HepG2 (cell line): ENCODE data around the gene PRSS2. TPM values are rescaled to one million over a fixed set of nuclear protein-coding genes. Genes with fewer than 3 reads are reported as not detected.

Source experiments
- ATAC-seq: fragments of 200-7000 bp; cut with Tn5 transposase; 3 replicates; pipeline ENCODE4 v1.9.1; 2020; ENCODE audit warnings: mild to moderate bottlenecking, moderate library complexity
- BruUV-seq: library from RNA; stranded (reverse); fragments of 400-500 nt; replicated peaks from 2 replicates; lab custom pipeline; 2021; lab: Mats Ljungman, UMichigan
- CTCF ChIA-PET: fragments of 300-600 bp; formaldehyde crosslinking; extraction: SDS; loops from one replicate; lab custom pipeline; 2021; ENCODE audit warnings: low total read pairs, inconsistent platforms, low intra/inter-chr PET ratio; lab: Yijun Ruan, JAX
- POLR2A ChIA-PET: fragments of 350-600 bp; sonication (Branson Sonifier 250); formaldehyde crosslinking; loops from one replicate; lab custom pipeline; 2020; ENCODE audit warnings: antibody characterized with exemption, inconsistent platforms; lab: Yijun Ruan, JAX
- DNase-seq: peaks from one replicate; pipeline ENCODE4 v3.0.0-alpha.2; 2015; ENCODE audit warnings: low spot score
- FAIRE-seq: peaks from 3 replicates; lab custom pipeline; 2011; peaks lifted over from hg19 to GRCh38; lab: Jason Lieb, UNC
- H2AFZ ChIP-seq: one replicate; pipeline ENCODE4 v1.6.1; 2011; ENCODE audit warnings: low read length, inconsistent platforms
- H3K27ac ChIP-seq: fragments of 300-600 bp; 3 replicates; pipeline ENCODE4 v1.8.0; 2011; ENCODE audit warnings: mixed run types, mild to moderate bottlenecking, mixed read lengths, low read length, inconsistent platforms; ENCODE audit not compliant: insufficient read depth; ENCODE audit errors: extremely low read length
- H3K27me3 ChIP-seq, 2 experiments: fragments of 200-600 bp in 1 of 2; 2 replicates in 1 of 2; 3 replicates in 1 of 2; pipeline versions ENCODE4 v1.6.0 to v1.8.0; 2011; ENCODE audit warnings: low read length in 2 of 2, mild to moderate bottlenecking in 2 of 2, moderate library complexity in 2 of 2, inconsistent platforms in 1 of 2; ENCODE audit not compliant: insufficient read depth in 2 of 2, control insufficient read depth in 1 of 2
- H3K36me3 ChIP-seq, 2 experiments: fragments of 200-600 bp in 1 of 2; replicated peaks in 1 of 2; 2 replicates in 1 of 2; 3 replicates in 1 of 2; pipeline versions ENCODE4 v1.5.1 to v1.8.0; 2011; ENCODE audit warnings: low read length in 2 of 2, inconsistent platforms in 1 of 2; ENCODE audit not compliant: insufficient read depth in 2 of 2, control insufficient read depth in 1 of 2
- H3K4me1 ChIP-seq: 2 replicates; pipeline ENCODE4 v1.5.1; 2012; ENCODE audit warnings: low read length, inconsistent platforms; ENCODE audit not compliant: insufficient read depth
- H3K4me2 ChIP-seq: 2 replicates; pipeline ENCODE4 v1.6.0; 2011; ENCODE audit warnings: low read depth, low read length, inconsistent platforms
- H3K4me3 ChIP-seq, 3 experiments: fragments of 200-600 bp in 1 of 3; sonication (generic), shearing (Covaris generic) in 1 of 3; replicated peaks in 1 of 3; 2 replicates each; pipeline ENCODE4 v1.5.1; 2011 to 2016; ENCODE audit warnings: low read length in 3 of 3, inconsistent platforms in 2 of 3, low read depth in 2 of 3, mild to moderate bottlenecking in 2 of 3, control low read depth in 1 of 3, mixed read lengths in 1 of 3; ENCODE audit not compliant: insufficient read depth in 1 of 3
- H3K79me2 ChIP-seq: one replicate; pipeline ENCODE4 v1.6.1; 2011; ENCODE audit warnings: low read length, inconsistent platforms; ENCODE audit not compliant: insufficient read depth
- H3K9ac ChIP-seq: 2 replicates; pipeline ENCODE4 v1.6.0; 2011; ENCODE audit warnings: mild to moderate bottlenecking, low read depth, low read length, inconsistent platforms; ENCODE audit not compliant: insufficient read depth
- H3K9me3 ChIP-seq: 2 replicates; pipeline ENCODE4 v1.5.1; 2012; ENCODE audit warnings: mild to moderate bottlenecking, low read length
- H4K20me1 ChIP-seq: 2 replicates; pipeline ENCODE4 v1.6.0; 2011; ENCODE audit warnings: inconsistent platforms, mild to moderate bottlenecking, low read length, moderate library complexity; ENCODE audit not compliant: insufficient read depth
- ARNT ChIP-seq: fragments of 450-650 bp; IDR thresholded peaks from 2 replicates; pipeline ENCODE4 v1.6.1; 2017
- FOSL2 ChIP-seq: sonication (generic); formaldehyde crosslinking; IDR thresholded peaks from 2 replicates; pipeline ENCODE4 v1.4.0; 2020; ENCODE audit warnings: missing genetic modification reagents
- NFYC ChIP-seq: IDR thresholded peaks from 2 replicates; pipeline ENCODE4 v1.6.1; 2016; ENCODE audit warnings: missing genetic modification reagents, missing compliant biosample characterization
- SMAD3 ChIP-seq: sonication (generic); formaldehyde crosslinking; IDR thresholded peaks from 2 replicates; pipeline ENCODE4 v1.4.0; 2020; ENCODE audit warnings: missing genetic modification reagents
- ZBTB7A ChIP-seq: sonication (generic); formaldehyde crosslinking; IDR thresholded peaks from 2 replicates; pipeline ENCODE4 v1.8.0; 2022; ENCODE audit warnings: mild to moderate bottlenecking, missing genetic modification reagents
- ZFP82 ChIP-seq: sonication (generic); formaldehyde crosslinking; IDR thresholded peaks from 2 replicates; pipeline ENCODE4 v1.5.1; 2020; ENCODE audit warnings: mild to moderate bottlenecking, missing genetic modification reagents, borderline replicate concordance
- ZFYVE20 ChIP-seq: sonication (generic); formaldehyde crosslinking; IDR thresholded peaks from 2 replicates; pipeline ENCODE4 v1.8.0; 2023; ENCODE audit warnings: low read depth, mild to moderate bottlenecking, moderate library complexity, missing genetic modification reagents, borderline replicate concordance
- ZNF350 ChIP-seq: sonication (generic); formaldehyde crosslinking; IDR thresholded peaks from 2 replicates; pipeline ENCODE4 v1.4.0; 2020; ENCODE audit warnings: mild to moderate bottlenecking, low read depth, missing genetic modification reagents, borderline replicate concordance
- WGBS: methylation state at CpG from one replicate; pipeline ENCODE4 v1.1.6; 2017; ENCODE audit warnings: low lambda C conversion rate; 5-methylcytosine and 5-hydroxymethylcytosine counted together
- in situ Hi-C: cut with HindIII; loops from 2 replicates; pipeline ENCODE4 v1.10.0; 2017; ENCODE audit warnings: low pct_unique_long_range_greater_than_20kb; ENCODE audit not compliant: extremely low pct_ligation_motif_present
- intact Hi-C: fragments of 100-400 bp; cut with micrococcal nuclease; formaldehyde crosslinking; loops from one replicate; pipeline ENCODE4 v1.10.0; 2022; ENCODE audit not compliant: unreplicated experiment
- polyA plus RNA-seq, 8 experiments: library from polyadenylated mRNA; depleted of rRNA in 3 of 8; stranded (reverse) in 7 of 8; unstranded in 1 of 8; fragments of >200 nt; fragmentation: Illumina TruSeq in 4 of 8; extraction: Trizol in 4 of 8; gene quantifications; 2 replicates each; pipeline versions ENCODE4 v1.2.1 to v1.2.3, GENCODE V29; 2011 to 2016; ENCODE audit warnings: low read depth in 4 of 8, missing spikeins in 1 of 8, mixed read lengths in 1 of 8; ENCODE audit not compliant: insufficient read depth in 1 of 8
- total RNA-seq, 5 experiments: library from RNA; depleted of rRNA; stranded (reverse); fragments of >200 nt; fragmentation: Illumina TruSeq; extraction: Trizol; gene quantifications; 2 replicates each; pipeline ENCODE4 v1.2.3, GENCODE V29; 2016; ENCODE audit warnings: low read depth in 1 of 5
- TF ChIP-seq, protein P1 (sequence below): sonication (generic); formaldehyde crosslinking; IDR thresholded peaks from 2 replicates; pipeline ENCODE4 v1.5.1; 2020; ENCODE audit warnings: mild to moderate bottlenecking, missing genetic modification reagents
- TF ChIP-seq, protein P2 (sequence below): sonication (generic); formaldehyde crosslinking; IDR thresholded peaks from 2 replicates; pipeline ENCODE4 v1.5.1; 2020; ENCODE audit warnings: missing genetic modification reagents, mild to moderate bottlenecking, borderline replicate concordance

Gene PRSS2
- total and polyA plus RNA-seq, 2 of the 13 experiments (the other 11 are each of a cell fraction or from before 2014, with no cell fraction given) = not detected

DNA sequence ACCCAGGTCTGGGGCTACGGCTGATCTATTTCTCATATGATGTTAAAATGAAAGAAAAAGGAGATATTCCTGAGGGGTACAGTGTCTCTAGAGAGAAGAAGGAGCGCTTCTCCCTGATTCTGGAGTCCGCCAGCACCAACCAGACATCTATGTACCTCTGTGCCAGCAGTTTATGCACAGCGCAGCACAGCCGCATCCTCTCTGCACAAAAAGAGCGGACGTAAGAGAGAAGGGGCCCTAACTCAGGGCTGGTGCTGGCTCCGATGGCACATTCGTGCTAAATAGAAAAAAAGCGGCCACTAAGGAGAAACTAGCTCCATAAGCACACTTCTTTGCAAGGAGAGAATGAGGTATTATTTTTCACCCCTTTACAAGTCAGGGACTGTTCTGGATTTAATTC is 49.8 kb upstream of the PRSS2 start:
- no peak for FAIRE-seq
- H3K4me2 ChIP-seq = no peak overlapping the region
- H2AFZ ChIP-seq = no peak overlapping the region
- peaks cover 0 to 20% of the 10 kb centered on the region in 2 experiments; a peak in 1 of 5 replicates for H3K27me3 ChIP-seq
- no peaks in the 10 kb centered on the region for H4K20me1 ChIP-seq
- H3K9ac ChIP-seq = no peak overlapping the region
- DNase-seq = no peak
- TF ChIP-seq, protein P1, sequence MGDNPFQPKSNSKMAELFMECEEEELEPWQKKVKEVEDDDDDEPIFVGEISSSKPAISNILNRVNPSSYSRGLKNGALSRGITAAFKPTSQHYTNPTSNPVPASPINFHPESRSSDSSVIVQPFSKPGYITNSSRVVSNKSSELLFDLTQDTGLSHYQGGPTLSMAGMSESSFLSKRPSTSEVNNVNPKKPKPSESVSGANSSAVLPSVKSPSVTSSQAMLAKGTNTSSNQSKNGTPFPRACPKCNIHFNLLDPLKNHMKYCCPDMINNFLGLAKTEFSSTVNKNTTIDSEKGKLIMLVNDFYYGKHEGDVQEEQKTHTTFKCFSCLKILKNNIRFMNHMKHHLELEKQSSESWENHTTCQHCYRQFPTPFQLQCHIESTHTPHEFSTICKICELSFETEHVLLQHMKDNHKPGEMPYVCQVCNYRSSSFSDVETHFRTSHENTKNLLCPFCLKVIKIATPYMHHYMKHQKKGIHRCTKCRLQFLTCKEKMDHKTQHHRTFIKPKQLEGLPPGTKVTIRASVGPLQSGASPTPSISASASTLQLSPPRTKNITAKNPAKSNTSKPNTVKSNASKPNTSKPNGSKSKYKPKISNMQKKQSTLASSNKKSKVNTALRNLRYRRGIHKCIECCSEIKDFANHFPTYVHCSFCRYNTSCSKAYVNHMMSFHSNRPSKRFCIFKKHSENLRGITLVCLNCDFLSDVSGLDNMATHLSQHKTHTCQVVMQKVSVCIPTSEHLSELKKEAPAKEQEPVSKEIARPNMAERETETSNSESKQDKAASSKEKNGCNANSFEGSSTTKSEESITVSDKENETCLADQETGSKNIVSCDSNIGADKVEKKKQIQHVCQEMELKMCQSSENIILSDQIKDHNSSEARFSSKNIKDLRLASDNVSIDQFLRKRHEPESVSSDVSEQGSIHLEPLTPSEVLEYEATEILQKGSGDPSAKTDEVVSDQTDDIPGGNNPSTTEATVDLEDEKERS (CRISPR knock-in tag) = no peak
- TF ChIP-seq ZBTB7A (CRISPR knock-in tag) (no peak), ZFP82 (CRISPR knock-in tag) (no peak), ZFYVE20 (CRISPR knock-in tag) (no peak), SMAD3 (CRISPR knock-in tag) (no peak), NFYC (no peak), FOSL2 (CRISPR knock-in tag) (no peak), ZNF350 (CRISPR knock-in tag) (no peak), ARNT (no peak)
- TF ChIP-seq, protein P2, sequence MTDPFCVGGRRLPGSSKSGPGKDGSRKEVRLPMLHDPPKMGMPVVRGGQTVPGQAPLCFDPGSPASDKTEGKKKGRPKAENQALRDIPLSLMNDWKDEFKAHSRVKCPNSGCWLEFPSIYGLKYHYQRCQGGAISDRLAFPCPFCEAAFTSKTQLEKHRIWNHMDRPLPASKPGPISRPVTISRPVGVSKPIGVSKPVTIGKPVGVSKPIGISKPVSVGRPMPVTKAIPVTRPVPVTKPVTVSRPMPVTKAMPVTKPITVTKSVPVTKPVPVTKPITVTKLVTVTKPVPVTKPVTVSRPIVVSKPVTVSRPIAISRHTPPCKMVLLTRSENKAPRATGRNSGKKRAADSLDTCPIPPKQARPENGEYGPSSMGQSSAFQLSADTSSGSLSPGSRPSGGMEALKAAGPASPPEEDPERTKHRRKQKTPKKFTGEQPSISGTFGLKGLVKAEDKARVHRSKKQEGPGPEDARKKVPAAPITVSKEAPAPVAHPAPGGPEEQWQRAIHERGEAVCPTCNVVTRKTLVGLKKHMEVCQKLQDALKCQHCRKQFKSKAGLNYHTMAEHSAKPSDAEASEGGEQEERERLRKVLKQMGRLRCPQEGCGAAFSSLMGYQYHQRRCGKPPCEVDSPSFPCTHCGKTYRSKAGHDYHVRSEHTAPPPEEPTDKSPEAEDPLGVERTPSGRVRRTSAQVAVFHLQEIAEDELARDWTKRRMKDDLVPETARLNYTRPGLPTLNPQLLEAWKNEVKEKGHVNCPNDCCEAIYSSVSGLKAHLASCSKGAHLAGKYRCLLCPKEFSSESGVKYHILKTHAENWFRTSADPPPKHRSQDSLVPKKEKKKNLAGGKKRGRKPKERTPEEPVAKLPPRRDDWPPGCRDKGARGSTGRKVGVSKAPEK (CRISPR knock-in tag) = no peak
- no peaks in the 10 kb centered on the region for H3K4me1 ChIP-seq
- H3K4me3 ChIP-seq = no peak overlapping the region
- ATAC-seq = no peak
- H3K27ac ChIP-seq = no peak overlapping the region
- 32% methylated on average over 10 of the region's 10 CpGs for WGBS
- H3K36me3 ChIP-seq = no peaks in the 10 kb centered on the region
- no peaks in the 10 kb centered on the region for H3K9me3 ChIP-seq
- intact Hi-C loops = no loop called here
- BruUV-seq = no TSS peak
- in situ Hi-C loops = no loop called here
- ChIA-PET CTCF (no interaction called here), POLR2A (no interaction called here)
- H3K79me2 ChIP-seq = no peaks in the 10 kb centered on the region
